Mammary epithelial cell (primary cell): ENCODE measurements around the gene HP1BP3.

Source experiments
- CTCF ChIP-seq, 2 donors: IDR thresholded peaks in 1 of 2; conservative IDR thresholded peaks in 1 of 2; 2 replicates each; pipeline ENCODE4 v1.5.1; 2011 to 2012; ENCODE audit warnings: inconsistent platforms in 2 of 2, low read length in 2 of 2, mild to moderate bottlenecking in 2 of 2, control low read depth in 1 of 2, low read depth in 1 of 2; ENCODE audit not compliant: insufficient read depth in 1 of 2; ENCODE audit errors: extremely low read depth in 1 of 2
- EZH2 ChIP-seq: IDR thresholded peaks from 2 replicates; pipeline ENCODE4 v1.6.1; 2012; ENCODE audit warnings: low read length, inconsistent platforms, borderline replicate concordance

- TF ChIP-seq CTCF (conservative IDR thresholded peaks at IDR 0.05 in 1 of 2, IDR thresholded peaks at IDR 0.05 in 1 of 2; ENCODE audit: extremely low read depth in 1 of 2, insufficient read depth in 1 of 2, low read depth in 1 of 2, low read length in 2 of 2) (no peak), EZH2 (no peak)
These were observed at the start of gene HP1BP3 for GRCh38 chr1:20787029-20787839.
